H54 (cell line): Measurements from ENCODE around the gene OSBPL9.

ENCODE experiments used
- DNase-seq: peaks from one replicate; pipeline ENCODE4 v3.0.0; 2011; ENCODE audit warnings: low spot score, mixed read lengths; ENCODE audit not compliant: insufficient read length
- FAIRE-seq: peaks from 3 replicates; lab custom pipeline; 2011; peaks lifted over from hg19 to GRCh38; lab: Jason Lieb, UNC
- POLR2A ChIP-seq: IDR thresholded peaks from 2 replicates; pipeline ENCODE4 v1.6.1; 2011; ENCODE audit warnings: low read depth, mild to moderate bottlenecking, low read length

OSBPL9 gene

GRCh38 chr1:51616903-51617708 lies at the start of gene OSBPL9:
Gene OSBPL9 (plus strand): TSS chr1:51617092. CDS start chr1:51617111, 19 bp downstream.
- FAIRE-seq, result peak; percentile 68
- DNase-seq, result peak; percentile 70
- TF ChIP-seq POLR2A, result peak; percentile 72

GRCh38 chr1:51567653-51568052 lies 49.2 kb upstream of the OSBPL9 start:
- no peak for TF ChIP-seq POLR2A
- FAIRE-seq, result peak; percentile 33
- no peak for DNase-seq

- TF ChIP-seq POLR2A, result no peak
- FAIRE-seq (no peak), DNase-seq (no peak)
Measured at GRCh38 chr1:51568231-51568935, 48.5 kb upstream of the OSBPL9 start.

GRCh38 chr1:51569284-51570062 lies 47.4 kb upstream of the OSBPL9 start:
- DNase-seq (peak; percentile 39), FAIRE-seq (peak; percentile 92)
- no peak for TF ChIP-seq POLR2A

GRCh38 chr1:51570063-51570710 lies 46.7 kb upstream of the OSBPL9 start:
- no peak for FAIRE-seq
- no peak for TF ChIP-seq POLR2A
- DNase-seq, result no peak

GRCh38 chr1:51572365-51572764 lies 44.5 kb upstream of the OSBPL9 start:
- TF ChIP-seq POLR2A, result no peak
- FAIRE-seq (no peak), DNase-seq (no peak)

GRCh38 chr1:51574796-51575195 lies 42.1 kb upstream of the OSBPL9 start:
- DNase-seq (no peak), FAIRE-seq (peak; percentile 30)
- TF ChIP-seq POLR2A, result no peak

GRCh38 chr1:51575406-51576084 lies 41.3 kb upstream of the OSBPL9 start:
- peak; percentile 60 for FAIRE-seq
- no peak for TF ChIP-seq POLR2A
- DNase-seq, result no peak

GRCh38 chr1:51576085-51576444 lies 40.8 kb upstream of the OSBPL9 start:
- DNase-seq (no peak), FAIRE-seq (no peak)
- TF ChIP-seq POLR2A, result no peak

- FAIRE-seq, result no peak
- no peak for DNase-seq
- TF ChIP-seq POLR2A, result no peak
Measured at GRCh38 chr1:51576923-51577322, 40.0 kb upstream of the OSBPL9 start.

GRCh38 chr1:51578383-51579109 lies 38.3 kb upstream of the OSBPL9 start:
- DNase-seq, result no peak
- TF ChIP-seq POLR2A, result no peak
- no peak for FAIRE-seq

- FAIRE-seq (no peak), DNase-seq (no peak)
- TF ChIP-seq POLR2A, result no peak
Measured at GRCh38 chr1:51581238-51581637, 35.7 kb upstream of the OSBPL9 start.
